HG02798 (cell line): ENCODE results near the gene EFNA3.

Experiments
- ATAC-seq: cut with Tn5 transposase; IDR thresholded peaks from one replicate; pipeline ENCODE4 v1.9.1; 2021; ENCODE audit warnings: mild to moderate bottlenecking; ENCODE audit not compliant: unreplicated experiment, poor library complexity

The EFNA3 gene

DNA sequence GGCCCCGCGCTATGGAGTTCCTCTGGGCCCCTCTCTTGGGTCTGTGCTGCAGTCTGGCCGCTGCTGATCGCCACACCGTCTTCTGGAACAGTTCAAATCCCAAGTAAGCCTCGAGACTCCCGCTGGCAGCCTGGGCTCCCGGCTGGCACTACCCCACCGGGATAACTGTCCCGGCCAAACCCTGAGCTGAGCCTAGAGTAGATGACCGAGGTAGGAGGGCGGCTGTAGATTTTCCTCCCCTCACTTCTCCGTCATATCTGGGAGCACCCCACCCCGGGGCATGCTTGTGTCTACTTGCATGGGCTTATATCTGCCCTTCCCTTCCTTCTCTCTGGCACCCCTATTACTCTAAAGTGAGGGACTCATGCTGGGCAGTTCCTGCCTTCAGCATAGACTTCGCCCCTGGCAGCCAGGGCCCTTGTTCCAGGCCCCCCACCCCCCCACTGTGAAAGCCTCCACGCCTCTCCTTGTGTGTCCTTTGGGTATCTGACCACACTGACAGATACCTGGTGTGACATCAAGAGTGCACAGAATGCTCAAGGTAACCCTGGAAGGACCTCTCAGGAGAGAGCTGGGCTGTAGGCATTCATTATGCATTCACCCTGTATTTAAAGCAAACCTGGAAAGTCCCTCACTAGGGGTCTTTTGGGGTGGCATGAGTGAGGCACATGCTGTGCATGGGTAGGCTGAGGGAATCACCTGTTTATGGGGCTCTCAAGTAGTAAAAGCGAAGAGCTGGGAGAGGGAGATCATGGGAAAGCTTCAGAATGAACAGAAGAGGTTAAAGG lies 49.5 kb downstream of the EFNA3 start:
- no peak for ATAC-seq

DNA sequence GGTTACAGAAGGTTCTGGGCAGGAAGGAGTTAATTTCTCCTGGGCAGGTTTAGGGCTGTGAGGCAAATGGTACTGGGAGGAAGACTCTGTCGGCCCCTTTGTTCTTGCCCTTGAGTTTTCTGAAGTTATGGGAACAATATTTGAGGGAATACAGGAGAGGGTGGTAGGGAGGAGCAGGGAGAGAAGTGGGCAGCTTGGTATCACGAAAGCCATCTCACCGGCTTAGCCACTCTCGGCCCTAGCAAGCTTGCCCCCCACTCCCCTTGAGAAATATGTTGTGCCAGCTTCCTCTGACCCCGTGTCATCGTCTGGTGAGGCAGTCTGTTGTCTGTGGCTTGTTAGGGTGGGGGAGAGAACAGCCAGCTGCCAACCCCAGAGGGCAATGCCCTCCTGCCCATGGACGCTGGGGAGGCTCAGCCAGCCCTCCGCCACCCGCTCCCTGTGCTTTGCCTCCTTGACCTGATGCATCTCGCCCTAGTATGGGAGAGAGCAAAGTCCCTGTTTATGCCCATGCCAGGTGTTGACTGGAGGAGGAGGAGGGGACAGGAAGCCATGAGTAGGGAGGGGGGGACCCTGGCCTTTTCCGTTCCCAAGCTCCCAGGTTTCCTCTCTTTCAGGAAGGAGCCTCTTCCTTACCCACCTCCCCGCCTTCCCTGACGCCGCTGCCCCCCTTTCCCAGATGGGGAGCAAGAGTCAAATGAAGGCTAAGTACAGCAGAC lies 50.3 kb downstream of the EFNA3 start:
- ATAC-seq = no peak

GRCh38 chr1:155130272-155131006 lies 51.8 kb downstream of the EFNA3 start:
- no peak for ATAC-seq

- ATAC-seq = no peak
These were observed 52.6 kb downstream of the EFNA3 start for GRCh38 chr1:155131285-155131684.

GRCh38 chr1:155131856-155132255 lies 53.2 kb downstream of the EFNA3 start:
- ATAC-seq = no peak

DNA sequence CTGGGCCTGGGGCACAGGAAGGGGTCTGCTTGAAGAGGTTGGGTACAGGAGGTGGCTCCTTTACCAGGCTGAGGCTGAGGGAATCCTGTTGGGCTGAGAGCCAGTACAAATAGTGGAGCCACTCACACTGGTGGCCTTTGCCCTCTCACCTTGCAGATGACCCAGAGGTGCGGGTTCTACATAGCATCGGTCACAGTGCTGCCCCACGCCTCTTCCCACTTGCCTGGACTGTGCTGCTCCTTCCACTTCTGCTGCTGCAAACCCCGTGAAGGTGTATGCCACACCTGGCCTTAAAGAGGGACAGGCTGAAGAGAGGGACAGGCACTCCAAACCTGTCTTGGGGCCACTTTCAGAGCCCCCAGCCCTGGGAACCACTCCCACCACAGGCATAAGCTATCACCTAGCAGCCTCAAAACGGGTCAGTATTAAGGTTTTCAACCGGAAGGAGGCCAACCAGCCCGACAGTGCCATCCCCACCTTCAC lies 55.2 kb downstream of the EFNA3 start:
- no peak for ATAC-seq

DNA sequence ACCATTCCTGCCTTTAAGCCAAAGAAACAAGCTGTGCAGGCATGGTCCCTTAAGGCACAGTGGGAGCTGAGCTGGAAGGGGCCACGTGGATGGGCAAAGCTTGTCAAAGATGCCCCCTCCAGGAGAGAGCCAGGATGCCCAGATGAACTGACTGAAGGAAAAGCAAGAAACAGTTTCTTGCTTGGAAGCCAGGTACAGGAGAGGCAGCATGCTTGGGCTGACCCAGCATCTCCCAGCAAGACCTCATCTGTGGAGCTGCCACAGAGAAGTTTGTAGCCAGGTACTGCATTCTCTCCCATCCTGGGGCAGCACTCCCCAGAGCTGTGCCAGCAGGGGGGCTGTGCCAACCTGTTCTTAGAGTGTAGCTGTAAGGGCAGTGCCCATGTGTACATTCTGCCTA lies 55.7 kb downstream of the EFNA3 start:
- no peak for ATAC-seq

DNA sequence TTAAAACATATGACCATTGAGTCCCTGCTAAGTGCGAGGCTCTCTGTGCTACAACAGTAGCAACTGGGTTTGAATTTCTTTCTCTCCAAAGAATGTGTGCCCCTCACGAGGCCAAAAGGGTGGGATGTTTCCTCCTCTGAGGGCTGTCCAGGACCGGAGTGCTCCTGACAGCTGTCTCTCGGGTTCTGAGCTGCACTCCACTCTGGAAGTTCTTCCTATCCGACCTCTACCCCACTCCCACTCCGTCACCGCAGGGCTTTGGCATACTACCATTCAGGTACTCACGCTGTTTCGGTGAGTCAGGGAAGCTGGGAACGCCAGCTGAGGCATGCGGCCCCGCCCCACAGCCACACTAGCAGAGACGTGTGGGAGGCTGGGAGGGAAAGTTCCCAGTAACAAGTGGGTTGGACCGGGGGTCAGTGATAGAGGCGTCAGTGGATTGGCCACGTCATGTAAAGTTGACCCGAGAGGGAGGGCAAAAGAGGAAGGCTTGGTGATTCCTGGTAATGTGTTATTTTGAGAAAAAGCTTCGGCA lies 56.3 kb downstream of the EFNA3 start:
- ATAC-seq = peak; percentile 48

DNA sequence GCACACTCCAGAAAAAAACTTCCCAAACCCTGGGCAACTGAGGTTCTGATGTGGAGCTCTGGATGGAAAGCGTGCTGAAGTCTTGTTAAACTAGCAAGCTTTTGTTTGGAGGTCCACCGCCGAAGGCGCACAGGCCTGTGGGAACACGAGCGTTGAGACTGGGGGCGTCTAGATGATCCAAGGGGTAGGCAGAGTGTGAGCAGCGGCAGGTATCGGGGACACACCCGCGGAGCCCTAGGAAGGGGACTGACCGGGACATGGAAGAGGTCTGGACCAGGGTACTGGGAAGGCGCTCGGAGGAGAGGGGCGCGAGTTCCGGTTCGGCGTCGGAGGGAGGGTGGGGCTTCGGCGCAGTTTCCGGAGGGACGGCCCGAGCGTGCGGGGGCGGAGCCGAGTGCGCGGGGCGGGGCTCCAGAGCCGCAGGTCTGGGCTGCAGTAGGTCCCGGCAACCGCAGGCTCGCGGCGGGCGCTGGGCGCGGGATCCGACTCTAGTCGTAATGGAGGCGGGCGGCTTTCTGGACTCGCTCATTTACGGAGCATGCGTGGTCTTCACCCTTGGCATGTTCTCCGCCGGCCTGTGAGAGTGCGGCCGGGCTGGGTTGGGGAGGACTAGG lies 56.9 kb downstream of the EFNA3 start, which contains the start of gene SLC50A1:
SLC50A1 (plus strand) TSS at position 438 of the 614 bp plus-strand sequence; CDS start at position 498, 60 bp downstream.
- peak; percentile 82 for ATAC-seq

DNA sequence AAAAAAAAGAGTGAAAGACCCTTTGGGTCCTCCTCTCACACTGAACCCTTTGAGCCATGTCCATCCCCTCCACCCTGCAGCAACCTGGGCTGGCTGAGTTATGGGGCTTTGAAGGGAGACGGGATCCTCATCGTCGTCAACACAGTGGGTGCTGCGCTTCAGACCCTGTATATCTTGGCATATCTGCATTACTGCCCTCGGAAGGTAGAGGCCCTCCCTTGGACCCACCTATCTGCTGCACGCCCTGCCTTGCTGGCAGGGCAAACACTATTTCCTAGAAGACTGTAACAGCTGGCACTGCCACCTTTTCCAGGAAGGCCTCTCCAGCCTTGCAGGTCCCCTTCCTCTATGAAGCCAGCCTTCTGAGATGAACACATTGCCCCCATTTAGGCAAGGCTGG lies 58.1 kb downstream of the EFNA3 start:
- ATAC-seq = no peak
